ENCODE measurements around the gene LYPD4.

LYPD4 gene

DNA sequence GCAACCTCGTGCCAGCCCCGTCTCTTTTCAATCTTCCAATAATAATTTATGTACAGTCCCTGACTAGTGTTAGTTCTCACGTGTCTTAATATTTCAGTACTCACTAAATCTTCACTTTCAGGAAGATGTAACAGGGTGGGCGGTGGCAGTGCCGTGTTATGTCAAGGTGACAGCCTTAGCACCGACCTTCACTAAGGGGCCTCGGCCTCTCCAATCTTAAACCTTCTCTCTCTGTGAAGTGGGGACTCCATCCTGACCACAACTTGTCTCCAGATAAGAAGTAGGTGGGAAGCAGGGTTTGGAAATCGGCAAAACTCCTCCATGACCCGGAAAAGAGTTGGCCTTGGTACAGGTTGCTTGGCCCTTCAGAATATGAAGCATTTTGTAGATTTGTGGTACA lies 17.4 kb upstream of the LYPD4 start:
- peak overlapping the region; percentile 99 for H3K9ac ChIP-seq (ENCODE audit: low read length)
- H3K27me3 ChIP-seq (ENCODE audit: control insufficient read depth, insufficient read depth, low read length): no peaks in the 10 kb centered on the region
- peak overlapping the region; percentile 82 for H3K4me3 ChIP-seq (ENCODE audit: low read depth, low read length)
- H3K4me1 ChIP-seq (ENCODE audit: control insufficient read depth, insufficient read depth, low read length): peaks cover 24% of the 10 kb centered on the region
- no peaks in the 10 kb centered on the region for H3K9me3 ChIP-seq (ENCODE audit: control insufficient read depth, insufficient read depth, low read depth, low read length)
- H3K27ac ChIP-seq (ENCODE audit: low read depth, low read length): 0 out of 2 replicates have a peak overlapping the region, but pooled peaks have one; percentile 96
- H3K36me3 ChIP-seq (ENCODE audit: control insufficient read depth, insufficient read depth, low read length): peaks cover 61% of the 10 kb centered on the region

DNA sequence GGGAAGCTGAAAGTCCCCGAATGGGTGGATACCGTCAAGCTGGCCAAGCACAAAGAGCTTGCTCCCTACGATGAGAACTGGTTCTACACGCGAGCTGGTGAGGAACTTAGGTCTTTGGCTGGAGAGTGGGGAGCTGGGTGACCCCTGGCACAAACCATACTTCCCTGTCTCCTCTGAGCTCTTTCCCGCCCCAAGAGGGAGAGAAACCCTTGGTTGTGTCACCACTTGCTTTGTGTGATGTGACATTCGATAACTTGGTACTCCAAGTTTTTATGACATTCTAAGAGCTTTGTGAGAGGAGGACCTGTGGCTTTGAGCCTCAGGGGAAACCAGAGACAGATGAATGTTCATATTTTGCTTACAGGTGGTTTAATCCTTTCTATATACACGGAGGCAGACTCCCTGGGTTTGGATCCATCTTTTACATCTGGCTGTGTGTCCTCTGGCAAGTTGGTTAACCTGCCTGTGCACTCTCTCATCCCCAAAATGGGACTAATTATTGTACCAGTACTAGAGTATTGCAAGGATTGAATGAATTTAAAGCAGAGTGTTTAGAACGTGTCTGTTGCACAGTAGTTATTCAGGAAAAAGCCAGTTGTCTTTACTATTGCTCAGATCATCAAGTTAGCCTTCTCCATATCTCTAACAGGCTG lies 16.8 kb upstream of the LYPD4 start:
- Histone ChIP-seq H3K9ac (ENCODE audit: low read length) (peak overlapping the region; percentile 99), H3K9me3 (ENCODE audit: control insufficient read depth, insufficient read depth, low read depth, low read length) (no peaks in the 10 kb centered on the region), H3K4me3 (ENCODE audit: low read depth, low read length) (peak overlapping the region; percentile 82), H3K36me3 (ENCODE audit: control insufficient read depth, insufficient read depth, low read length) (peaks cover 55% of the 10 kb centered on the region), H3K27me3 (ENCODE audit: control insufficient read depth, insufficient read depth, low read length) (no peaks in the 10 kb centered on the region), H3K27ac (ENCODE audit: low read depth, low read length) (peak overlapping the region; percentile 96), H3K4me1 (ENCODE audit: control insufficient read depth, insufficient read depth, low read length) (peaks cover 24% of the 10 kb centered on the region)

- Histone ChIP-seq H3K36me3 (ENCODE audit: control insufficient read depth, insufficient read depth, low read length) (peaks cover 52% of the 10 kb centered on the region), H3K27ac (ENCODE audit: low read depth, low read length) (peak overlapping the region; percentile 96), H3K9me3 (ENCODE audit: control insufficient read depth, insufficient read depth, low read depth, low read length) (no peaks in the 10 kb centered on the region), H3K9ac (ENCODE audit: low read length) (peak overlapping the region; percentile 99), H3K4me3 (ENCODE audit: low read depth, low read length) (peak overlapping the region; percentile 82), H3K27me3 (ENCODE audit: control insufficient read depth, insufficient read depth, low read length) (no peaks in the 10 kb centered on the region), H3K4me1 (ENCODE audit: control insufficient read depth, insufficient read depth, low read length) (peaks cover 24% of the 10 kb centered on the region)
These were observed 16.1 kb upstream of the LYPD4 start for GRCh38 chr19:41860419-41861115.

- H3K4me3 ChIP-seq (ENCODE audit: low read depth, low read length): peak within 1 kb of the TSS; percentile 82
- H3K27me3 ChIP-seq (ENCODE audit: control insufficient read depth, insufficient read depth, low read length): peaks cover 2% of the 10 kb centered on the region
- H3K4me1 ChIP-seq (ENCODE audit: control insufficient read depth, insufficient read depth, low read length): peaks cover 24% of the 10 kb centered on the region
- no peaks in the 10 kb centered on the region for H3K9me3 ChIP-seq (ENCODE audit: control insufficient read depth, insufficient read depth, low read depth, low read length)
- H3K36me3 ChIP-seq (ENCODE audit: control insufficient read depth, insufficient read depth, low read length): peaks cover 44% of the 10 kb centered on the region
- peak within 1 kb of the TSS; percentile 99 for H3K9ac ChIP-seq (ENCODE audit: low read length)
- H3K27ac ChIP-seq (ENCODE audit: low read depth, low read length): peak within 1 kb of the TSS; percentile 96
These were observed 15.3 kb upstream of the LYPD4 start, which contains the start of gene RPS19 for GRCh38 chr19:41859618-41860418. Gene RPS19 (plus strand): TSS chr19:41860255. CDS start chr19:41860775, 520 bp downstream.

DNA sequence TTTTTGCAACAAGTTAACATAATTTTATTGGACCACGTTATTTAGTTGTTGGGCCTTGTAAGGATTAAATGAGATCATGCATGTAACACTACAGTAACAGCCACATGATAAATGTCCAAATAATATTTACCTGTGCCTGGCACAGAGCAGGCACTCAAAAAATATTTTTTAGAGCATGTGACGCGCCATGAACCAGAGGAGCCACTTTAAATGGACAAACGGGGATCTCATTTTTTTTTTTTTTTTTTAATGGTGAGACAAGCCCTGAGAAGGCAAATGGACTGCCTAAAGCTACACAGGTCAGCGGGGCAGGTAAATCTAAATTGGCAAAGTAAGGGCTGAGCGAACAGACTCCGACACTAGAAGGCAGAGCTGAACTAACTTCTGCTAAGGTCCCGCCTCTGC lies 14.7 kb upstream of the LYPD4 start:
- Histone ChIP-seq H3K4me3 (ENCODE audit: low read depth, low read length) (peak overlapping the region; percentile 37), H3K9ac (ENCODE audit: low read length) (no peak overlapping the region), H3K27me3 (ENCODE audit: control insufficient read depth, insufficient read depth, low read length) (peaks cover 8% of the 10 kb centered on the region), H3K36me3 (ENCODE audit: control insufficient read depth, insufficient read depth, low read length) (peaks cover 38% of the 10 kb centered on the region), H3K9me3 (ENCODE audit: control insufficient read depth, insufficient read depth, low read depth, low read length) (no peaks in the 10 kb centered on the region), H3K27ac (ENCODE audit: low read depth, low read length) (no peak overlapping the region), H3K4me1 (ENCODE audit: control insufficient read depth, insufficient read depth, low read length) (peaks cover 19% of the 10 kb centered on the region)

GRCh38 chr19:41853768-41854167 lies 9.3 kb upstream of the LYPD4 start:
- H3K4me1 ChIP-seq (ENCODE audit: control insufficient read depth, insufficient read depth, low read length): peaks cover 10% of the 10 kb centered on the region; the same call in 1 of the 2 replicates
- H3K9ac ChIP-seq (ENCODE audit: low read length): no peak overlapping the region
- no peak overlapping the region for H3K4me3 ChIP-seq (ENCODE audit: low read depth, low read length)
- H3K27me3 ChIP-seq (ENCODE audit: control insufficient read depth, insufficient read depth, low read length): peaks cover 28% of the 10 kb centered on the region
- no peaks in the 10 kb centered on the region for H3K36me3 ChIP-seq (ENCODE audit: control insufficient read depth, insufficient read depth, low read length)
- H3K9me3 ChIP-seq (ENCODE audit: control insufficient read depth, insufficient read depth, low read depth, low read length): no peaks in the 10 kb centered on the region
- H3K27ac ChIP-seq (ENCODE audit: low read depth, low read length): no peak overlapping the region

- H3K36me3 ChIP-seq (ENCODE audit: control insufficient read depth, insufficient read depth, low read length): no peaks in the 10 kb centered on the region
- peaks cover 10% of the 10 kb centered on the region; the same call in 1 of the 2 replicates for H3K4me1 ChIP-seq (ENCODE audit: control insufficient read depth, insufficient read depth, low read length)
- no peak overlapping the region for H3K4me3 ChIP-seq (ENCODE audit: low read depth, low read length)
- H3K9me3 ChIP-seq (ENCODE audit: control insufficient read depth, insufficient read depth, low read depth, low read length): no peaks in the 10 kb centered on the region
- no peak overlapping the region for H3K9ac ChIP-seq (ENCODE audit: low read length)
- H3K27me3 ChIP-seq (ENCODE audit: control insufficient read depth, insufficient read depth, low read length): peaks cover 28% of the 10 kb centered on the region
- H3K27ac ChIP-seq (ENCODE audit: low read depth, low read length): no peak overlapping the region
These were observed 8.9 kb upstream of the LYPD4 start for GRCh38 chr19:41853344-41853743.

GRCh38 chr19:41851456-41851855 lies 7.0 kb upstream of the LYPD4 start:
- Histone ChIP-seq H3K4me1 (ENCODE audit: control insufficient read depth, insufficient read depth, low read length) (peaks cover 10% of the 10 kb centered on the region; the same call in 1 of the 2 replicates), H3K27ac (ENCODE audit: low read depth, low read length) (no peak overlapping the region), H3K36me3 (ENCODE audit: control insufficient read depth, insufficient read depth, low read length) (no peaks in the 10 kb centered on the region), H3K9me3 (ENCODE audit: control insufficient read depth, insufficient read depth, low read depth, low read length) (no peaks in the 10 kb centered on the region), H3K27me3 (ENCODE audit: control insufficient read depth, insufficient read depth, low read length) (peaks cover 32% of the 10 kb centered on the region), H3K4me3 (ENCODE audit: low read depth, low read length) (no peak overlapping the region), H3K9ac (ENCODE audit: low read length) (no peak overlapping the region)

- Histone ChIP-seq H3K36me3 (ENCODE audit: control insufficient read depth, insufficient read depth, low read length) (no peaks in the 10 kb centered on the region), H3K27ac (ENCODE audit: low read depth, low read length) (no peak overlapping the region), H3K9me3 (ENCODE audit: control insufficient read depth, insufficient read depth, low read depth, low read length) (no peaks in the 10 kb centered on the region), H3K4me3 (ENCODE audit: low read depth, low read length) (no peak overlapping the region), H3K27me3 (ENCODE audit: control insufficient read depth, insufficient read depth, low read length) (peaks cover 32% of the 10 kb centered on the region), H3K9ac (ENCODE audit: low read length) (no peak overlapping the region), H3K4me1 (ENCODE audit: control insufficient read depth, insufficient read depth, low read length) (peaks cover 10% of the 10 kb centered on the region; the same call in 1 of the 2 replicates)
These were observed 5.9 kb upstream of the LYPD4 start for GRCh38 chr19:41850381-41850780.

DNA sequence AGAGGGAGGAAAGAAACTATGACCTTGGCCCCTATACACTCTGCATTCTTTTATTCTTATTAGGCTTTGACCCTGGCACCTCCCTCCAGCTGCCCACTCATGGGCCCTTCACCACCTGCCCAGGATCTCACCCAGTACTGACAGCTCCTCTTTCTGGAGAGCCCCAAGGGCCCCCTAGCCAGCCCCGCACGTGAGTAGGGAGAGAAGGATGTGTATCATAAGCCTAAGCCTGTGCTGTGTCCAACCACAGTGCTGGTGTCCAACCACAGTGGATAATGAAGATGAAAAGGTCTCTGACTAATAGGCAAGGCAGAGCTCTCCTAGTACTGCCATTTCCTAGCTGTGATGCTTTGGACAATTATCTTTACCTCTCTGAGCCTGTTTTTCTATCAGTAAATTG lies 4.6 kb upstream of the LYPD4 start:
- H3K9ac ChIP-seq (ENCODE audit: low read length): no peak overlapping the region
- H3K27ac ChIP-seq (ENCODE audit: low read depth, low read length): no peak overlapping the region
- no peak overlapping the region for H3K4me3 ChIP-seq (ENCODE audit: low read depth, low read length)
- H3K36me3 ChIP-seq (ENCODE audit: control insufficient read depth, insufficient read depth, low read length): no peaks in the 10 kb centered on the region
- H3K4me1 ChIP-seq (ENCODE audit: control insufficient read depth, insufficient read depth, low read length): peaks cover 10% of the 10 kb centered on the region; the same call in 1 of the 2 replicates
- H3K27me3 ChIP-seq (ENCODE audit: control insufficient read depth, insufficient read depth, low read length): peaks cover 26% of the 10 kb centered on the region
- peaks cover 5% of the 10 kb centered on the region for H3K9me3 ChIP-seq (ENCODE audit: control insufficient read depth, insufficient read depth, low read depth, low read length)

Data from HUES6 (cell line).